Endothelial cell of umbilical vein (primary cell): Measurements from ENCODE around the gene KIAA1671. TPM values are rescaled to one million over a fixed set of nuclear protein-coding genes. Genes with fewer than 3 reads are reported as not detected.

Source experiments
- BruUV-seq: library from RNA; stranded (reverse); fragments of 400-500 nt; replicated peaks from 2 replicates; lab custom pipeline; 2021; lab: Mats Ljungman, UMichigan
- CTCF ChIA-PET: fragments of 300-600, 350-600 bp; sonication (Branson Sonifier 250); formaldehyde crosslinking; loops from one replicate; lab custom pipeline; 2021; ENCODE audit warnings: antibody characterized with exemption, inconsistent platforms; lab: Charles Lee
- POLR2A ChIA-PET: fragments of 300-600, 350-600 bp; sonication (Branson Sonifier 250); formaldehyde crosslinking; loops from one replicate; lab custom pipeline; 2021; ENCODE audit warnings: antibody characterized with exemption, inconsistent platforms; lab: Charles Lee
- DNase-seq: peaks from one replicate; pipeline ENCODE4 v3.0.0-alpha.2; 2011; ENCODE audit warnings: low read depth, low spot score
- FAIRE-seq: peaks from 2 replicates; lab custom pipeline; 2011; peaks lifted over from hg19 to GRCh38; lab: Jason Lieb, UNC
- H2AFZ ChIP-seq: 2 replicates; pipeline ENCODE4 v1.6.0; 2012; ENCODE audit warnings: low read depth, low read length, control low read depth, inconsistent platforms
- H3K27ac ChIP-seq: 2 replicates; pipeline ENCODE4 v1.5.1; 2011; ENCODE audit warnings: low read depth, mild to moderate bottlenecking, control low read depth, low read length, moderate library complexity; ENCODE audit not compliant: insufficient read depth
- H3K27me3 ChIP-seq, 2 experiments: 2 replicates each; pipeline versions ENCODE4 v1.6.0 to v1.6.1; 2011; ENCODE audit warnings: low read length in 2 of 2, mixed read lengths in 1 of 2; ENCODE audit not compliant: control insufficient read depth in 2 of 2, insufficient read depth in 2 of 2
- H3K36me3 ChIP-seq, 2 experiments: 2 replicates in 1 of 2; 3 replicates in 1 of 2; pipeline ENCODE4 v1.5.1; 2011; ENCODE audit warnings: low read length in 2 of 2, mild to moderate bottlenecking in 1 of 2, moderate library complexity in 1 of 2; ENCODE audit not compliant: control insufficient read depth in 2 of 2, insufficient read depth in 2 of 2; ENCODE audit errors: extremely low read depth in 1 of 2
- H3K4me1 ChIP-seq: 3 replicates; pipeline ENCODE4 v1.5.1; 2011; ENCODE audit warnings: mild to moderate bottlenecking, low read length; ENCODE audit not compliant: control insufficient read depth, insufficient read depth; ENCODE audit errors: extremely low read depth
- H3K4me2 ChIP-seq: 2 replicates; pipeline ENCODE4 v1.6.1; 2011; ENCODE audit warnings: low read length, control low read depth, mixed read lengths; ENCODE audit not compliant: insufficient read depth
- H3K4me3 ChIP-seq, 3 experiments: fragments of 200-600 bp in 1 of 3; sonication (generic), shearing (Covaris generic) in 1 of 3; replicated peaks in 1 of 3; 2 replicates each; pipeline ENCODE4 v1.5.1; 2011 to 2016; ENCODE audit warnings: control low read depth in 3 of 3, low read length in 3 of 3, mild to moderate bottlenecking in 2 of 3, inconsistent platforms in 1 of 3, low read depth in 1 of 3, moderate library complexity in 1 of 3; ENCODE audit not compliant: insufficient read depth in 1 of 3
- H3K79me2 ChIP-seq: 2 replicates; pipeline ENCODE4 v1.6.0; 2012; ENCODE audit warnings: low read length, inconsistent platforms; ENCODE audit not compliant: control insufficient read depth, insufficient read depth
- H3K9ac ChIP-seq: replicated peaks from 2 replicates; pipeline ENCODE3; 2011; ENCODE audit warnings: low read length, control low read depth; ENCODE audit not compliant: insufficient read depth; ENCODE audit errors: extremely low read depth
- H3K9me1 ChIP-seq: replicated peaks from 3 replicates; pipeline ENCODE4 v1.6.0; 2011; ENCODE audit warnings: mild to moderate bottlenecking, low read length; ENCODE audit not compliant: control insufficient read depth, insufficient read depth; ENCODE audit errors: extremely low read depth
- H3K9me3 ChIP-seq: replicated peaks from 2 replicates; pipeline ENCODE4 v1.5.1; 2012; ENCODE audit warnings: low read length, inconsistent platforms; ENCODE audit not compliant: control insufficient read depth, insufficient read depth
- H4K20me1 ChIP-seq: replicated peaks from 2 replicates; pipeline ENCODE3; 2011; ENCODE audit warnings: mild to moderate bottlenecking, low read length; ENCODE audit not compliant: control insufficient read depth, insufficient read depth; ENCODE audit errors: extremely low read depth
- EZH2 ChIP-seq: IDR thresholded peaks from 2 replicates; pipeline ENCODE4 v1.6.1; 2012; ENCODE audit warnings: borderline replicate concordance, low read depth, mild to moderate bottlenecking, moderate library complexity, low read length, inconsistent platforms; ENCODE audit not compliant: severe bottlenecking
- FOS ChIP-seq: IDR thresholded peaks from 2 replicates; pipeline ENCODE4 v1.6.1; 2011; ENCODE audit warnings: mild to moderate bottlenecking, low read length, moderate library complexity, borderline replicate concordance; ENCODE audit not compliant: insufficient read depth
- GATA2 ChIP-seq: IDR thresholded peaks from 2 replicates; pipeline ENCODE4 v1.7.0; 2011; ENCODE audit warnings: low read depth, mild to moderate bottlenecking, moderate library complexity, mixed read lengths, low read length; ENCODE audit not compliant: insufficient read length, insufficient read depth
- JUN ChIP-seq: IDR thresholded peaks from 2 replicates; pipeline ENCODE4 v1.6.1; 2011; ENCODE audit warnings: borderline replicate concordance, low read depth; ENCODE audit not compliant: insufficient read length, insufficient read depth
- MYC ChIP-seq: IDR thresholded peaks from one replicate; pipeline ENCODE4 v1.6.1; 2011; ENCODE audit warnings: mild to moderate bottlenecking, low read depth, low read length
- POLR2A ChIP-seq: IDR thresholded peaks from 2 replicates; pipeline ENCODE4 v1.6.1; 2012; ENCODE audit warnings: low read depth, mild to moderate bottlenecking, control low read depth, low read length
- POLR2AphosphoS5 ChIP-seq: IDR thresholded peaks from 2 replicates; pipeline ENCODE4 v1.6.1; 2012; ENCODE audit warnings: low read depth, mild to moderate bottlenecking, control low read depth, low read length, moderate library complexity; ENCODE audit not compliant: insufficient read depth
- dilution Hi-C: fragments of 300-500 bp; cut with MboI; formaldehyde crosslinking; loops from one replicate; pipeline ENCODE4 v1.15.0; 2019; ENCODE audit warnings: low sequenced_read_pairs; ENCODE audit not compliant: extremely low pct_ligation_motif_present
- intact Hi-C: fragments of 100-400 bp; cut with micrococcal nuclease; formaldehyde crosslinking; loops from one replicate; pipeline ENCODE4 v1.10.0; 2022
- polyA plus RNA-seq, 4 experiments: library from polyadenylated mRNA; depleted of rRNA in 3 of 4; stranded (reverse) in 3 of 4; unstranded in 1 of 4; fragments of >200 nt; gene quantifications; 2 replicates each; pipeline versions ENCODE4 v1.2.1 to v1.2.3, GENCODE V29; 2011 to 2012; ENCODE audit warnings: missing spikeins in 1 of 4
- total RNA-seq: library from RNA; stranded (reverse); gene quantifications from 2 replicates; pipeline ENCODE4 v1.2.3, GENCODE V29; 2021
- TF ChIP-seq, protein P1 (sequence below), 2 donors: IDR thresholded peaks; 1 replicate in 1 of 2; 2 replicates in 1 of 2; pipeline ENCODE4 v1.5.1; 2011; ENCODE audit warnings: low read length in 2 of 2, mild to moderate bottlenecking in 2 of 2, moderate library complexity in 2 of 2, control low read depth in 1 of 2, inconsistent platforms in 1 of 2, low read depth in 1 of 2; ENCODE audit not compliant: insufficient read depth in 1 of 2; ENCODE audit errors: extremely low read depth in 1 of 2
- TF ChIP-seq, protein P2 (sequence below): IDR thresholded peaks from 2 replicates; pipeline ENCODE4 v1.6.1; 2011; ENCODE audit not compliant: insufficient read depth, insufficient read length

Gene KIAA1671
- total and polyA plus RNA-seq, 2 donors (not counting 3 experiments of a cell fraction or from before 2014, with no cell fraction given): 23.1 to 85.1 TPM

- H3K4me1 ChIP-seq: peaks cover 26% of the 10 kb centered on the region
- no peak overlapping the region for H3K4me3 ChIP-seq
- no peaks in the 10 kb centered on the region for H4K20me1 ChIP-seq
- no peaks in the 10 kb centered on the region for H3K9me3 ChIP-seq
- no TSS peak for BruUV-seq
- H2AFZ ChIP-seq: no peak overlapping the region
- intact Hi-C loops: no loop called here
- no peaks in the 10 kb centered on the region for H3K9me1 ChIP-seq
- no peaks in the 10 kb centered on the region for H3K79me2 ChIP-seq
- H3K9ac ChIP-seq: no peak overlapping the region
- H3K27me3 ChIP-seq: no peaks in the 10 kb centered on the region
- no peak overlapping the region for H3K4me2 ChIP-seq
- TF ChIP-seq MYC (no peak), POLR2AphosphoS5 (no peak), POLR2A (no peak), FOS (no peak), JUN (no peak), GATA2 (no peak), EZH2 (no peak)
- TF ChIP-seq, protein P1, sequence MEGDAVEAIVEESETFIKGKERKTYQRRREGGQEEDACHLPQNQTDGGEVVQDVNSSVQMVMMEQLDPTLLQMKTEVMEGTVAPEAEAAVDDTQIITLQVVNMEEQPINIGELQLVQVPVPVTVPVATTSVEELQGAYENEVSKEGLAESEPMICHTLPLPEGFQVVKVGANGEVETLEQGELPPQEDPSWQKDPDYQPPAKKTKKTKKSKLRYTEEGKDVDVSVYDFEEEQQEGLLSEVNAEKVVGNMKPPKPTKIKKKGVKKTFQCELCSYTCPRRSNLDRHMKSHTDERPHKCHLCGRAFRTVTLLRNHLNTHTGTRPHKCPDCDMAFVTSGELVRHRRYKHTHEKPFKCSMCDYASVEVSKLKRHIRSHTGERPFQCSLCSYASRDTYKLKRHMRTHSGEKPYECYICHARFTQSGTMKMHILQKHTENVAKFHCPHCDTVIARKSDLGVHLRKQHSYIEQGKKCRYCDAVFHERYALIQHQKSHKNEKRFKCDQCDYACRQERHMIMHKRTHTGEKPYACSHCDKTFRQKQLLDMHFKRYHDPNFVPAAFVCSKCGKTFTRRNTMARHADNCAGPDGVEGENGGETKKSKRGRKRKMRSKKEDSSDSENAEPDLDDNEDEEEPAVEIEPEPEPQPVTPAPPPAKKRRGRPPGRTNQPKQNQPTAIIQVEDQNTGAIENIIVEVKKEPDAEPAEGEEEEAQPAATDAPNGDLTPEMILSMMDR (IDR thresholded peaks at IDR 0.05; ENCODE audit: extremely low read depth in 1 of 2, insufficient read depth in 1 of 2, low read depth in 1 of 2, low read length in 2 of 2): no peak
- TF ChIP-seq, protein P2, sequence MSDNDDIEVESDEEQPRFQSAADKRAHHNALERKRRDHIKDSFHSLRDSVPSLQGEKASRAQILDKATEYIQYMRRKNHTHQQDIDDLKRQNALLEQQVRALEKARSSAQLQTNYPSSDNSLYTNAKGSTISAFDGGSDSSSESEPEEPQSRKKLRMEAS: no peak
- ChIA-PET POLR2A (no interaction called here), CTCF (interaction anchor here (1.2 kb wide), 1 partner anchor 26 kb away, joined by 3 read pairs; no protein-coding TSS in a partner anchor)
- no peak for DNase-seq
- FAIRE-seq: no peak
- H3K27ac ChIP-seq: no peak overlapping the region
- dilution Hi-C loops: no loop called here
- no peaks in the 10 kb centered on the region for H3K36me3 ChIP-seq
These were observed 132.0 kb downstream of the KIAA1671 start for GRCh38 chr22:25084405-25085107.
